IPS-20b (cell line): Measurements from ENCODE around the gene TRIM17.

Source experiments
- H3K27ac ChIP-seq: one replicate; pipeline ENCODE4 v1.5.1; 2013; ENCODE audit warnings: low read length
- H3K27me3 ChIP-seq: 2 replicates; pipeline ENCODE4 v1.6.1; 2013; ENCODE audit warnings: mild to moderate bottlenecking, low read length, inconsistent platforms; ENCODE audit not compliant: insufficient read depth
- H3K36me3 ChIP-seq: 2 replicates; pipeline ENCODE4 v1.6.1; 2013; ENCODE audit warnings: low read depth, mild to moderate bottlenecking, inconsistent platforms, low read length, moderate library complexity; ENCODE audit not compliant: insufficient read depth
- H3K4me1 ChIP-seq: 2 replicates; pipeline ENCODE4 v1.6.1; 2013; ENCODE audit warnings: mild to moderate bottlenecking, control low read depth, inconsistent platforms, low read length, moderate library complexity; ENCODE audit not compliant: insufficient read depth
- H3K4me3 ChIP-seq: 2 replicates; pipeline ENCODE4 v1.5.1; 2013; ENCODE audit warnings: mild to moderate bottlenecking, low read length, inconsistent platforms
- H3K9ac ChIP-seq: 2 replicates; pipeline ENCODE4 v1.6.1; 2013; ENCODE audit warnings: low read depth, mild to moderate bottlenecking, inconsistent platforms, low read length, moderate library complexity
- H3K9me3 ChIP-seq: 2 replicates; pipeline ENCODE4 v1.6.1; 2013; ENCODE audit warnings: mild to moderate bottlenecking, low read depth, low read length, inconsistent platforms; ENCODE audit not compliant: insufficient read depth

Gene TRIM17

GRCh38 chr1:228413241-228414010 lies 3.2 kb downstream of the TRIM17 start:
- peaks cover 46% of the 10 kb centered on the region for H3K27me3 ChIP-seq
- H3K4me3 ChIP-seq: no peak overlapping the region
- no peak overlapping the region for H3K9ac ChIP-seq
- no peaks in the 10 kb centered on the region for H3K9me3 ChIP-seq
- H3K36me3 ChIP-seq: no peaks in the 10 kb centered on the region
- no peak overlapping the region for H3K27ac ChIP-seq
- peaks cover 4% of the 10 kb centered on the region; the same call in 1 of the 2 replicates for H3K4me1 ChIP-seq

- H3K36me3 ChIP-seq: no peaks in the 10 kb centered on the region
- peaks cover 10% of the 10 kb centered on the region; the same call in 1 of the 2 replicates for H3K4me1 ChIP-seq
- no peak overlapping the region for H3K9ac ChIP-seq
- no peak overlapping the region for H3K4me3 ChIP-seq
- H3K27me3 ChIP-seq: peaks cover 30% of the 10 kb centered on the region
- H3K27ac ChIP-seq: no peak overlapping the region
- no peaks in the 10 kb centered on the region for H3K9me3 ChIP-seq
Measured at GRCh38 chr1:228411548-228412430, 4.9 kb downstream of the TRIM17 start.

GRCh38 chr1:228411121-228411520 lies 5.5 kb downstream of the TRIM17 start:
- Histone ChIP-seq H3K27me3 (peaks cover 30% of the 10 kb centered on the region), H3K36me3 (no peaks in the 10 kb centered on the region), H3K4me3 (no peak overlapping the region), H3K27ac (no peak overlapping the region), H3K9ac (no peak overlapping the region), H3K4me1 (peaks cover 10% of the 10 kb centered on the region; the same call in 1 of the 2 replicates), H3K9me3 (no peaks in the 10 kb centered on the region)

GRCh38 chr1:228410671-228411070 lies 6.0 kb downstream of the TRIM17 start:
- Histone ChIP-seq H3K27ac (no peak overlapping the region), H3K4me3 (no peak overlapping the region), H3K27me3 (peaks cover 26% of the 10 kb centered on the region), H3K9ac (no peak overlapping the region), H3K4me1 (peaks cover 7% of the 10 kb centered on the region; the same call in 1 of the 2 replicates), H3K36me3 (no peaks in the 10 kb centered on the region), H3K9me3 (no peaks in the 10 kb centered on the region)

GRCh38 chr1:228410015-228410414 lies 6.6 kb downstream of the TRIM17 start:
- Histone ChIP-seq H3K9ac (no peak overlapping the region), H3K4me1 (peaks cover 9% of the 10 kb centered on the region), H3K36me3 (no peaks in the 10 kb centered on the region), H3K4me3 (no peak overlapping the region), H3K9me3 (no peaks in the 10 kb centered on the region), H3K27me3 (peaks cover 19% of the 10 kb centered on the region), H3K27ac (no peak overlapping the region)

- Histone ChIP-seq H3K27ac (no peak overlapping the region), H3K9me3 (no peaks in the 10 kb centered on the region), H3K4me3 (no peak overlapping the region), H3K36me3 (peaks cover 5% of the 10 kb centered on the region), H3K27me3 (peaks cover 10% of the 10 kb centered on the region), H3K4me1 (peaks cover 16% of the 10 kb centered on the region), H3K9ac (no peak overlapping the region; the same call in 1 of the 2 replicates)
Measured at GRCh38 chr1:228408869-228409805, 7.5 kb downstream of the TRIM17 start.

- H3K4me1 ChIP-seq: peaks cover 16% of the 10 kb centered on the region
- H3K9me3 ChIP-seq: no peaks in the 10 kb centered on the region
- peaks cover 1% of the 10 kb centered on the region; the same call in 1 of the 2 replicates for H3K27me3 ChIP-seq
- H3K36me3 ChIP-seq: peaks cover 12% of the 10 kb centered on the region
- peak overlapping the region; percentile 74; the same call in 1 of the 2 replicates for H3K4me3 ChIP-seq
- no peak overlapping the region for H3K9ac ChIP-seq
- no peak overlapping the region for H3K27ac ChIP-seq
Measured at GRCh38 chr1:228408041-228408868, 8.4 kb downstream of the TRIM17 start.

- Histone ChIP-seq H3K27me3 (no peaks in the 10 kb centered on the region), H3K36me3 (peaks cover 21% of the 10 kb centered on the region), H3K9me3 (no peaks in the 10 kb centered on the region), H3K9ac (peak overlapping the region; percentile 70; the same call in 1 of the 2 replicates), H3K4me3 (peak overlapping the region; percentile 74), H3K27ac (no peak overlapping the region), H3K4me1 (peaks cover 16% of the 10 kb centered on the region)
Measured at GRCh38 chr1:228407106-228408040, 9.3 kb downstream of the TRIM17 start.

- Histone ChIP-seq H3K9ac (peak overlapping the region; percentile 88), H3K4me1 (peaks cover 16% of the 10 kb centered on the region), H3K9me3 (no peaks in the 10 kb centered on the region), H3K4me3 (peak overlapping the region; percentile 90), H3K27me3 (no peaks in the 10 kb centered on the region), H3K36me3 (peaks cover 35% of the 10 kb centered on the region), H3K27ac (no peak overlapping the region)
Measured at GRCh38 chr1:228405979-228406228, 10.8 kb downstream of the TRIM17 start.
